IPS DF 4.7 (cell line): Measurements from ENCODE around the gene CCDC106.
A peak's percentile ranks its signal among the peaks of the same experiment; 100 is the strongest.

Experiments used
- DNase-seq: peaks from one replicate; pipeline ENCODE4 v3.0.0-alpha.2; 2013; ENCODE audit warnings: low spot score; ENCODE audit errors: extremely low read depth

CCDC106 gene

GRCh38 chr19:55667958-55668357 is 19.9 kb downstream of the CCDC106 start:
- DNase-seq: no peak

- no peak for DNase-seq
Observed at GRCh38 chr19:55668603-55669348, 20.8 kb downstream of the CCDC106 start.

DNA sequence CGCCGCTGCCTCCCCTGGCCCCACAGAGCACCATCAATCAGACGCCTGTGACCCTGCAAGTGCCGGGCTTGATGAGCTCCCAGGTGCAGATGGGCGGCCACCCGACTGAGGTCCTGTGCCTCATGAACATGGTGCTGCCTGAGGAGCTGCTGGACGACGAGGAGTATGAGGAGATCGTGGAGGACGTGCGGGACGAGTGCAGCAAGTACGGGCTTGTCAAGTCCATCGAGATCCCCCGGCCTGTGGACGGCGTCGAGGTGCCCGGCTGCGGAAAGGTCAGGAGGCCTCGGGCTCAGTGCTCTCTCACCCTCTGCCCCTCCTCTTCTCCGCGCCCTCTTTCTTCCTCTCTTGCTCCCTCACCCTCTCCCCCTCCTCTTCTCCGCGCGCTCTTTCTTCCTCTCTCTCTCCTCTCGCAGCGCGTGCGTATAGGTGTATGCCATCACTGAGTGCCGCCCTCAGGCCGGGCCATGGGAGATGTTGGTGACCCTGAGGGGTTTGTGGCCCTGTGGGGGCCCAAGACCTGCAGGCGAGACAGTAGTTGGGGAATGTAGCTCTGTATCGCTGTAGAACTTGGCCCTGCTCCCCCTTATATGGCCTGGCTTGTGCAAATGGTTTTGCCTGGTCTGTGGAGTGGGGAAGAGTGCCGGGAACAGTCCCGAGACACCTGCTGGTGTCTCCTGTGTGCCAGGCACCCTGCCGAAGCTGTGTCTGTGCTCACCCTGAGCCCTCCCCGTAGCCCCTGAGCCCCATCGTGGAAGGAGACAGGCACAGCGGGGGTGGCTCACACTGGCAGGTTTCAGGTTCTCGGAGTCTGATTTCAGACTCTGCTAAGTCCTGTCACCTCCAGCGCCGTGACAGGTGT is 21.6 kb downstream of the CCDC106 start:
- no peak for DNase-seq

DNA sequence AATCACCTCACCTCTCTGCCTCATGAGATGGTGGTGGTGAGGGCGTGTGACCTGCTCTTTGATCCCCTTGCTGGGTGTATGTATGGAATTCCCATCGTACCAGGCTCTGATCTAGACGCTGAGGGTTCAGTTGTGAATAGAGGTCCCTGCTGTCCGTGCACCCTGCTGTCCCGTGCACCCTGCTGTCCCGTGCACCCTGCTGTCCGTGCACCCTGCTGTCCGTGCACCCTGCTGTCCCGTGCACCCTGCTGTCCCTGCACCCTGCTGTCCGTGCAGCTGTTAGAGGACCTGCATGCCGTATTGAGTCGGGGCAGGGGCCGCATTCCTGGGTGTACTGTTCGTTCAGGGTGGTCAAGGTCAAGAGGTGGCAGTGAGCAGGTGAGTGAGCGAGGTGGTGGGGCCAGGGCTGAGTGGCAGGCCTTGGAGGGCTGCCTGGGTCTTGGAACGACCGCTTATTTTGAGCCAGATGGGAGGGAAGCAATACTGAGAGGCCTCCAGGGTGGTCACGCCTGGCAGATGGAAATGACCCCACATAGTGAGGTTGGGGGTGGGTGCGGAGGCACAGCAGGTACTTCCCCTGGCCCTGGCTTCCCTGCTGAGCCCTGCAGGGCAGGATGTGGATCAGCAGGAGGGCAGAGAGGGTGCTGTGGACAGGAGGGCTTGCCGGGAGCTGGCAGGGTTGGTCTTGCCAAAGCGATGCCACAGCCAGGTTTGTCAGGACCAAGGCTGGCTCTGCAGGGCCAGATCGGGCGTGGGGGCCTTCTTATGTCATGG is 22.5 kb downstream of the CCDC106 start:
- DNase-seq: no peak

DNA sequence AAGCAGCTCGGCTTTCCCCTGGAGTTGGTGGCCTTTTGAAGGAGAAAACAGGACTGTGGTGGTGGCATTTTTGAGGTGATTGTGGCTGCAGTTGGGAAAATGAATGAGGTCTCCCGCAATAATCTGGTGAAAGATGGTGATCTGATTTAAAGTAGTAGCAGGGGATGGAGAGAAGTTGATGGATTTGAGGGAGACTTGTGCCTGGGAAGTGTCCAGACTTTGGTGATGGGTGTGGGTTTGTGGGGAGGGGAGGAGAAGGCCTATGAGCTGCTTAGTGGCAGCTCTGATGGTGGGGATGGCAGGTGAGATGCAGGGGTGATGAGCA is 23.0 kb downstream of the CCDC106 start:
- DNase-seq: no peak

GRCh38 chr19:55672418-55672817 is 24.4 kb downstream of the CCDC106 start:
- no peak for DNase-seq

DNA sequence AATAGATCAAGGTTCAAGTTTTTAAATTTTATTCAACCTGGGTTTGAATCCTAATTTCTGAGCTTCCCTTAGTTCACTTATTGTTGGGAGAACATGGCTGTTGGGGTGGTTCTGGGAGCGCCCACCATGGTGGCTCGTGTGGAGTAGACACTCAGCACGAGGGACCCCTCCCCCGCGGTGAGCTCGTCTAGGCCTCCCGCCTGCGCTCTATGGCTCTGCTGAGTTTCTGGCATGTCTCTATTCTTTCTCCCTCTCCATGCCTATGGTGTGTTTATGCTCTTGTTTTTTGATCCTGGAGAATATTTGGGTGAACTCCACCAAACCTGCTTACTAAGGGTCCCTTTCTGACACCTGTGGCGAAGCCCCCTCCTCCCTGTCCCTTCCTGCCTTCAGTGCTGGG is 25.5 kb downstream of the CCDC106 start:
- no peak for DNase-seq

DNA sequence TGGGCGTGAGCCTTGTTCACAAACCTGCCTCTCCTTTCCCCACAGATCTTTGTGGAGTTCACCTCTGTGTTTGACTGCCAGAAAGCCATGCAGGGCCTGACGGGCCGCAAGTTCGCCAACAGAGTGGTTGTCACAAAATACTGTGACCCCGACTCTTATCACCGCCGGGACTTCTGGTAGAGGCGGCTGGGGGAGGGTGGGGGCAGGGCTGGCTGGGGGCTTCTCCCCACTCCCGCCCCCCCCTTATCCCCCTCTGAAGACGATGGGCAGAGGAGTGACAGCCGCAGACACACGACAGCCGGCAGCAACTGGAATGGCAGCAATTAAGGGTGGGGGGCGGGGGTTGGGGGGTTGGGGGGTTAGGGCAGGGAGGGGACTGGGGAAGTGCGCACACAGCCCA is 25.9 kb downstream of the CCDC106 start:
- DNase-seq: no peak

GRCh38 chr19:55674459-55674840 is 26.4 kb downstream of the CCDC106 start:
- DNase-seq: no peak

DNA sequence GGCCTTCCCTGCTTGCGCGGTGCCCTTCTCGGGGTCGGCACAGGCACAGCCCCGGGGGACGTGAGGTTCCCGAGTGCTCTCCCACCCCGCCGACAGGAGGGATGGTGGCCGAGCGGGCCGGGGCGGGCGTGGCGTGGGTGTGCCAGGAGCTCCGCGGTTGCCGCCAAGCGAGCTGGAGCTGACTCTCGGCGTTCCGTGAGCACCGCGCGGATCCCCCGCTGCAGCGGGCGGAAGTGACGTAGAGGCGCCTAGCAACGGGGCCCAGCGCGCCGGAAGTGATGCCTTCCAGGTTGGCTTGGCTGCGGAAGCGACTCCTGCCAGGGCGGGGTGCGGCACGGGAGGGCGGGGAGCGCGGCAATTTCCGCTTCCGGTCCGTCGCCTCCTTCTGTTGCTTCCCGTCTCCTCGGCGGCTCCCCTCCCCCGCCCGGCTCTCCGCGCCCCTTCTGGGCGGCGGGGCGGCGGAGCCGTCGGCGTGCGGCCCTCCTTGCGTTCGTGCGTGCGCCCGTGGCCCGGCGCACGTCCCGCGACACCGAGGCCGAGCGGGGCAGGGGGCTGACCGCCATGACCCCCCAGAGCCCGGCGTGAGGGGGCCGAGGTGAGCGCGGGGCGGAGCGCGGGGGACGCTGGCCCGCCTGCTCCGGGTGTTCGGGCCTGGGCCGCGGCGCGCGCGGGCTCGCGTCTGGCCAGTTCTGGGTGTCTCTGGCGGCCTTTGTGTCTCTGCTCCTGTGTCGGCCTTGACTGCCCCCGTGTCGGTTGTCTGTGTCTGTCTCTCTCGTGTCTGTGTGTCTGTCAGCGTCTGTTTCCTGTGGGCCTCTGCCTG is 27.0 kb downstream of the CCDC106 start, which contains the start of gene EPN1:
TSS of gene EPN1 (plus strand) at position 386 of the 820 bp plus-strand sequence. CDS start 3,402 bp downstream, outside the sequence.
- peak; percentile 56 for DNase-seq

GRCh38 chr19:55675661-55676354 is 27.8 kb downstream of the CCDC106 start:
- no peak for DNase-seq

- no peak for DNase-seq
Observed at GRCh38 chr19:55676383-55676782, 28.4 kb downstream of the CCDC106 start.

- no peak for DNase-seq
Observed at GRCh38 chr19:55676889-55677505, 29.0 kb downstream of the CCDC106 start.

DNA sequence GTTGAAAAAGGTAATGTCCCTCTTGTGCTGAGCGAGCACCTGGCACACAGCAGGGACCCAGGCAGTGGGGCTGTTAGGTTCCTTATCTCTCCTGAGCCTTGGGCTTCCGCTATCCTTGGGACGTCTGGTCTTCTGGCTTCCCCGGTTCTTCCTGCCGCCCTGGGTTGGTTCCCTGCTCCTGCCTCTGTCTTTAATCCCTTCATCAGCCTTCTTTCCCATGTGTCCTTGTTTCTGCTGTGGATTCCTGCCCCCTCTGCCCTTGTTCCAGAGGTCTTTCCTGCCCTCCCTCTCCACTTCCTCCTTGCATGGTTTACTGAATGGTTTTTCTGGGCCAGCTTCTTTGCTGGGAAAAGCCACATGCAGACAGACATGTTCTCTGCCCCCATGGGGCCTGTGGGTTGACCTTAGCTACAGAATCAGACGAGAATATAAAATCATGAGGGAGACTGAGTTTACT is 29.6 kb downstream of the CCDC106 start:
- DNase-seq: no peak

DNA sequence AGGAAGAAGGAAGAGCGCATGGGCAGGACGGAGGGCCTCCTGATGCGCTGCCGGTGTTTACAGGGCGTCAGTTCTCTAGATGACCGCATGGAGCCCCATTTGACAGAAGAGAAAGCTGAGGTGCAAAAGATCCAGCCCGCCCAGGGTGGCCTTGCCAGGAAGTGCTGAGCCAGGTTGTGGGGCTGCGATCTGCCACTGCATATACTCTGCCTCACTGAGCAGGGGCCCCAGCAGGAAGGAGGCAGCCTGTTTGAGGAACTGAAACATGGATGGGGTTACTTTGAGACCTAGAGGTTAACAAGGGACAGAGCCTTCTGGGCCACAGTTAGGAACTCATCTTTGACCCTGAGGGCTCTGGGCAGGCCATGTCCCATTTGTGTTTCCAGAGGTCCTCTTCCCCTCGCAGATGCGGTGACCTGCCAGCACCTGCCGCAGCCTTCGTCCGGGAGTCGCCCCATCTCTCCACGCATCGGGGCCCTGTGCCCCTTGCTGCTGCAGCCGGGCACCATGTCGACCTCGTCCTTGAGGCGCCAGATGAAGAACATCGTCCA is 30.2 kb downstream of the CCDC106 start:
- DNase-seq: no peak

DNA sequence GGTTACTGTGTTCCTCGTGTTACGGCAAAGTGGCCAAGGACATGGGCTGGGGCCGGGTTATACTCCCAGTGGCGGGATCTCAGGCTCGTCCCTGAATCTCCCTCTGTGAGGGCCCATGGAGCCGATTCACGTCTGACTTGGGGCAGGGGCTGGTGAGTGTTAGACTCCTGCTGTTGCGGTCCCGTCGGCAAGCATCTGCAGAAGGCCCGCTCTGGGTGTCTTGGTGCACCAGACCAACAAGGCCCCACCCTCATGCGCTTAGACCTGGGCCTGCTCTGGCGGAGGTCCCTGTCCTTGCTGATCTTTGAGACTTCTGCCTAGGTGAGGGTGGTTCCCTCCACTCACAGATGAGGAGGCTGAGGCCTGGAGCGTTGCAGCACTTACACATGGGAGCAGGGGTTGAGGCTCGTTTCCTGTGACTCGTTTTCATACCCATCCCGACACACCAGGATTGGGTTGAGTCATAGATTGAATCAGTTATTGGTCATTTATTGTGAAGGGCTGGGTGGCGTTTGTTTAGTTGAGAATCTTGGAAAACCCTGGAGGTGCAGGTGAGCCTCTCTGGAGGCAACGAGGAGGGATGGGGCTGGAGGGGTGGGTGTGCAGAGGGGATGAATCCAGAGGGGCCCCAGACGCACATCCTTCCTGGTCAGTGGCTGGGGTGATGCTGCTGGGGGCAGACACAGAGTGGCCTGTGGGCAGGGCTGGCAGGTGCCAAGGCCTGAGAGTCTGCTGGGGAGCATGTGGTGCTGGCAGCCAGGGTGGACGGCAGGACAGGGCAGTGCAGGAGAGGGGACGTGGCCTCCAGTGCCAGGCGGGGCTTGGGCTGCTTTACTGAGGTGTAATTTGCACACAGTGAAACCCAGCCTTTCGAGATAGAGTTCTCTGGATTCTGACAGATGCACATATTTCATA is 31.6 kb downstream of the CCDC106 start:
- DNase-seq: no peak

DNA sequence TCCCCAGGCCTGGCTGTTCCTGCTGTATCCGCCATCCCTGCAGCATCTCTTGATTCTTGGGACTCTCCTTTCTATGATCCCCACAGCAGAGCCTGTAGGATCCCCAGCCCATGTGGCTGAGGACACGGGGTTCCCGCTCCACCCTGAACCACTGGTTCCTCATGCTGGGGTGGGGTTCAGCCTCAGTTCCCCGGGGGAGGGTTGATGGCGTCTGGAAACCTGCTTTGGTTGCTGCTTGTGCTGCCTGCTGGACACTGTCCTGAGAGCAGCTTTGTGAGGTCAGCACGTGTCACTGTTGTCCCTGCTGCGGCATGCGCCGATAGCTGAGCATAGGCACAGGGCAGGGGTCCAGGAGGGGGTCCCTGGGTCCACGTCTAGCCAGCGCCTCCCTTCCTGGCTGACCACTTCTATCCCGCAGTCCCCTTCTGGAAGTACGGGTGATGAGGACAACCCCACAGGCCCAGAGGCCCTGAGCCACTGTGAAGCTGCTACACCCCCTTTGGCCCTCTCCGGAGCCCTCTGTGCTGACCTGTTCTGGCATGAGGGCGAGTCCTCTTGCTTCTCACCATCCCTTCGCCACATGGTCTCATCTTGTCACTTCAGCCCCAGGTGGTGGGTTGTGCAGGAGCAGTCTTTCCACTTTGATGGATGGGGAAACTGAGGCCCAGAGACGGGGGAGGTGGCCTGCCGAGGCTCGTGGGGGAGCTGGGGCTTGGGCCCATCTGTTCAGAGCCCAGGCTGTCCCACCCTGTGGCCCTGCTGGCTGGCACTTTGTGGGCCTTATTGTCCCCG is 32.5 kb downstream of the CCDC106 start:
- DNase-seq: no peak
